ENCODE results near the gene ERLEC1. TPM values are rescaled to one million over a fixed set of nuclear protein-coding genes. Genes with fewer than 3 reads are reported as not detected.

ERLEC1 gene
- total RNA-seq, 1 donor from 2014 or later, result 54.2 TPM

DNA sequence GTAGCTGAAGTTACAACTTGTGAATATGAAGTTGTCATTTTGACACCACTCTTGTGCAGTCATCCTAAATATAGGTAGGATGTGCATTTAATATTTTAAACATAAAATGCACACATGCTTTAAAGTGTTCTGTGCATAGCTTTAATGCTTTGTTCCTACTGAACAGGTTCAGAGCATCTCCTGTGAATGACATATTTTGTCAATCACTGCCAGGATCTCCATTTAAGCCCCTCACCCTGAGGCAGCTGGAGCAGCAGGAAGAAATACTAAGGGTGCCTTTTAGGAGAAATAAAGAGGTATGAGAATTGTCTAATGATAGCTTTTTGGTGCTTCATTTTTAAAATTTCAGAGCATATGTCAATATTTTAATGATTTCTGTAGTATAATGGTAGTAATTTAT, 14.7 kb downstream of the ERLEC1 start:
- no peak overlapping the region for H3K4me3 Mint-ChIP-seq (ENCODE audit: unreplicated experiment)
- Histone ChIP-seq H3K9me3 (ENCODE audit: insufficient read depth, low read depth, low read length) (no peaks in the 10 kb centered on the region), H3K27me3 (ENCODE audit: insufficient read depth, low read length) (no peaks in the 10 kb centered on the region), H3K79me2 (ENCODE audit: insufficient read depth, low read length) (no peaks in the 10 kb centered on the region), H3K4me3 (ENCODE audit: insufficient read depth, low read depth, low read length) (no peak overlapping the region), H3K36me3 (ENCODE audit: insufficient read depth, low read length) (peaks cover 44% of the 10 kb centered on the region), H3K4me2 (ENCODE audit: low read length) (no peak overlapping the region), H3K4me1 (ENCODE audit: insufficient read depth, low read length) (no peaks in the 10 kb centered on the region), H3K9ac (ENCODE audit: low read length) (no peak overlapping the region), H4K20me1 (ENCODE audit: insufficient read depth, low read length) (peaks cover 5% of the 10 kb centered on the region), H3K27ac (ENCODE audit: low read depth, low read length) (no peak overlapping the region), H2AFZ (ENCODE audit: low read depth, low read length) (no peak overlapping the region)
- peaks cover 5% of the 10 kb centered on the region for H3K4me1 Mint-ChIP-seq (ENCODE audit: low read depth, unreplicated experiment)
- H3K27me3 Mint-ChIP-seq (ENCODE audit: low read depth, unreplicated experiment), result no peaks in the 10 kb centered on the region
- no peaks in the 10 kb centered on the region for H3K36me3 Mint-ChIP-seq (ENCODE audit: low read depth, unreplicated experiment)
- FAIRE-seq (no peak), DNase-seq (ENCODE audit: low read depth) (no peak)
- H3K27ac Mint-ChIP-seq (ENCODE audit: unreplicated experiment), result no peak overlapping the region
- H3K9me3 Mint-ChIP-seq (ENCODE audit: unreplicated experiment), result no peaks in the 10 kb centered on the region
- no peak for TF ChIP-seq EZH2 (IDR thresholded peaks at IDR 0.05; ENCODE audit: insufficient read depth, low read length)
- TF ChIP-seq, protein P1, sequence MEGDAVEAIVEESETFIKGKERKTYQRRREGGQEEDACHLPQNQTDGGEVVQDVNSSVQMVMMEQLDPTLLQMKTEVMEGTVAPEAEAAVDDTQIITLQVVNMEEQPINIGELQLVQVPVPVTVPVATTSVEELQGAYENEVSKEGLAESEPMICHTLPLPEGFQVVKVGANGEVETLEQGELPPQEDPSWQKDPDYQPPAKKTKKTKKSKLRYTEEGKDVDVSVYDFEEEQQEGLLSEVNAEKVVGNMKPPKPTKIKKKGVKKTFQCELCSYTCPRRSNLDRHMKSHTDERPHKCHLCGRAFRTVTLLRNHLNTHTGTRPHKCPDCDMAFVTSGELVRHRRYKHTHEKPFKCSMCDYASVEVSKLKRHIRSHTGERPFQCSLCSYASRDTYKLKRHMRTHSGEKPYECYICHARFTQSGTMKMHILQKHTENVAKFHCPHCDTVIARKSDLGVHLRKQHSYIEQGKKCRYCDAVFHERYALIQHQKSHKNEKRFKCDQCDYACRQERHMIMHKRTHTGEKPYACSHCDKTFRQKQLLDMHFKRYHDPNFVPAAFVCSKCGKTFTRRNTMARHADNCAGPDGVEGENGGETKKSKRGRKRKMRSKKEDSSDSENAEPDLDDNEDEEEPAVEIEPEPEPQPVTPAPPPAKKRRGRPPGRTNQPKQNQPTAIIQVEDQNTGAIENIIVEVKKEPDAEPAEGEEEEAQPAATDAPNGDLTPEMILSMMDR (IDR thresholded peaks at IDR 0.05; ENCODE audit: insufficient read depth, low read depth, low read length), result no peak

DNA sequence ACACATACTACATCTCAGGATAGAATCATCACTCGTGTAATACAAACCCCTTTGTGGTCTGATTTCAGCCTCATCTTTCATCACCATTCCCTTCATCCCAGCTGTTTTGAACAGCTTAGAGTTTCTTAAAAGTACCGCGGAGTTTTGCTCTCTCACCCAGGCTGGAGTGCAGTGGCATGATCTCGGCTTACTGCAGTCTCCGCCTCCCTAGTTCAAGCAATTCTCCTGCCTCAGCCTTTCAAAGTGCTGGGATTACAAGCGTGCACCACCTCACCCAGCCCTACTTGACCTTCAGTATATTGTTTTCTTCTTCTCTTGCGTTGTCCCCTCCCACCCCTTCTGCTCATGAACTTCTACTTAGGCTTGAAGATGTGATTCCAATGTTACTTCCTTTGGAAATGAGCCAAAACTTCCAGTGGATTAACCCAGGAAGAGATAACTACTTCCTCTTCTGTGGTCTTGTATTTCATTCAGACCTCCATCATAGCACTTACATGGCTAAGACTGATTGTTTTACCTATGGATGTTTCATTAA, 15.8 kb downstream of the ERLEC1 start:
- no peaks in the 10 kb centered on the region for H3K36me3 Mint-ChIP-seq (ENCODE audit: low read depth, unreplicated experiment)

DNA sequence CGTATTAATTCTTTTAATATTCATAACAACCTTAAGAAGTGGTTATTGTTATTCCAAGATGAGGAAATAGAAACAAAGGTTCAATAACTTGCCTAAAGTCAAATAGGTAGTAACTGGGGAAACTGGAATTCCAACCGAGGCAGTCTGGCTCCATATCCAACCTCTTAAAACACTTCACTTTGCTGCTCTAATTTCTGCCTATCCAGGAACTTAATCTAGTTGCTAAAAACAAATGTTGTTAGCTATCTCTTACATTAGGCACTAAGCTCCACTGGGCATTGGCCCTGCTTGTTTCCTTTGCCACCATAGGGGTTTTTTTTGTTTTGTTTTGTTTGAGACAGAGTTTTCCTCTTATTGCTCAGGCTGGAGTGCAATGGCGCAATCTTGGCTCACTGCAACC, 24.8 kb downstream of the ERLEC1 start:
- H4K20me1 ChIP-seq (ENCODE audit: insufficient read depth, low read length), result peaks cover 3% of the 10 kb centered on the region
- H3K4me1 ChIP-seq (ENCODE audit: insufficient read depth, low read length), result no peaks in the 10 kb centered on the region
- no peak overlapping the region for H3K4me3 ChIP-seq (ENCODE audit: insufficient read depth, low read depth, low read length)
- Mint-ChIP-seq H3K9me3 (ENCODE audit: unreplicated experiment) (no peaks in the 10 kb centered on the region), H3K27me3 (ENCODE audit: low read depth, unreplicated experiment) (no peaks in the 10 kb centered on the region), H3K4me1 (ENCODE audit: low read depth, unreplicated experiment) (no peaks in the 10 kb centered on the region), H3K4me3 (ENCODE audit: unreplicated experiment) (no peak overlapping the region), H3K27ac (ENCODE audit: unreplicated experiment) (no peak overlapping the region), H3K36me3 (ENCODE audit: low read depth, unreplicated experiment) (peaks cover 5% of the 10 kb centered on the region)
- H2AFZ ChIP-seq (ENCODE audit: low read depth, low read length), result no peak overlapping the region
- H3K9me3 ChIP-seq (ENCODE audit: insufficient read depth, low read depth, low read length), result no peaks in the 10 kb centered on the region
- no peak overlapping the region for H3K27ac ChIP-seq (ENCODE audit: low read depth, low read length)
- no peak overlapping the region for H3K9ac ChIP-seq (ENCODE audit: low read length)
- H3K79me2 ChIP-seq (ENCODE audit: insufficient read depth, low read length), result no peaks in the 10 kb centered on the region
- TF ChIP-seq, protein P1 (IDR thresholded peaks at IDR 0.05; ENCODE audit: insufficient read depth, low read depth, low read length), result no peak
- TF ChIP-seq EZH2 (IDR thresholded peaks at IDR 0.05; ENCODE audit: insufficient read depth, low read length), result no peak
- FAIRE-seq, result no peak
- H3K4me2 ChIP-seq (ENCODE audit: low read length), result no peak overlapping the region
- no peak for DNase-seq (ENCODE audit: low read depth)
- H3K36me3 ChIP-seq (ENCODE audit: insufficient read depth, low read length), result peaks cover 56% of the 10 kb centered on the region
- H3K27me3 ChIP-seq (ENCODE audit: insufficient read depth, low read length), result no peaks in the 10 kb centered on the region

More for the DNA sequence above, 15.8 kb downstream of the ERLEC1 start:
- H4K20me1 ChIP-seq (ENCODE audit: insufficient read depth, low read length), result peaks cover 7% of the 10 kb centered on the region
- H3K27me3 Mint-ChIP-seq (ENCODE audit: low read depth, unreplicated experiment), result no peaks in the 10 kb centered on the region
- DNase-seq (ENCODE audit: low read depth) (no peak), FAIRE-seq (no peak)
- H3K4me1 Mint-ChIP-seq (ENCODE audit: low read depth, unreplicated experiment), result peaks cover 5% of the 10 kb centered on the region
- no peak overlapping the region for H3K27ac ChIP-seq (ENCODE audit: low read depth, low read length)
- no peaks in the 10 kb centered on the region for H3K27me3 ChIP-seq (ENCODE audit: insufficient read depth, low read length)
- no peaks in the 10 kb centered on the region for H3K79me2 ChIP-seq (ENCODE audit: insufficient read depth, low read length)
- no peak overlapping the region for H3K4me3 ChIP-seq (ENCODE audit: insufficient read depth, low read depth, low read length)
- no peaks in the 10 kb centered on the region for H3K4me1 ChIP-seq (ENCODE audit: insufficient read depth, low read length)
- H3K27ac Mint-ChIP-seq (ENCODE audit: unreplicated experiment), result no peak overlapping the region
- no peak overlapping the region for H3K4me2 ChIP-seq (ENCODE audit: low read length)
- TF ChIP-seq, protein P1 (IDR thresholded peaks at IDR 0.05; ENCODE audit: insufficient read depth, low read depth, low read length), result no peak
- no peak for TF ChIP-seq EZH2 (IDR thresholded peaks at IDR 0.05; ENCODE audit: insufficient read depth, low read length)
- no peak overlapping the region for H3K4me3 Mint-ChIP-seq (ENCODE audit: unreplicated experiment)
- H2AFZ ChIP-seq (ENCODE audit: low read depth, low read length), result no peak overlapping the region
- no peaks in the 10 kb centered on the region for H3K9me3 ChIP-seq (ENCODE audit: insufficient read depth, low read depth, low read length)
- no peak overlapping the region for H3K9ac ChIP-seq (ENCODE audit: low read length)
- peaks cover 38% of the 10 kb centered on the region for H3K36me3 ChIP-seq (ENCODE audit: insufficient read depth, low read length)
- no peaks in the 10 kb centered on the region for H3K9me3 Mint-ChIP-seq (ENCODE audit: unreplicated experiment)

All from astrocyte (in vitro differentiated cells and primary cell).